Ovary (tissue), 9 donors: Measurements from ENCODE around the gene SOX6. TPM values are rescaled to one million over a fixed set of nuclear protein-coding genes. Genes with fewer than 3 reads are reported as not detected.

Experiments used
- DNase-seq, 5 donors: peaks; one replicate each; pipeline ENCODE4 v3.0.0-alpha.2; 2019 to 2020
- H3K27ac ChIP-seq, 2 donors: fragments of 200-600 bp; one replicate each; pipeline versions ENCODE4 v1.5.1 to v1.8.0; 2019 to 2022
- H3K27me3 ChIP-seq: fragments of 200-600 bp; one replicate; pipeline ENCODE4 v1.8.0; 2022
- H3K36me3 ChIP-seq: fragments of 200-600 bp; sonication (generic); one replicate; pipeline ENCODE4 v1.5.1; 2019
- H3K4me1 ChIP-seq: one replicate; pipeline ENCODE4 v1.8.1; 2013; ENCODE audit warnings: mild to moderate bottlenecking, moderate library complexity; ENCODE audit not compliant: insufficient read depth
- H3K4me3 ChIP-seq: fragments of 200-600 bp; sonication (generic); one replicate; pipeline ENCODE4 v1.5.1; 2017
- H3K9me3 ChIP-seq, 2 donors: fragments of 200-600 bp in 1 of 2; sonication (generic) in 1 of 2; one replicate each; pipeline versions ENCODE4 v1.5.1 to v1.8.1; 2013 to 2019; ENCODE audit warnings: mild to moderate bottlenecking in 1 of 2, moderate library complexity in 1 of 2
- CTCF ChIP-seq, 3 donors: fragments of 450-650 bp in 2 of 3; fragments of 200-600 bp in 1 of 3; IDR thresholded peaks; one replicate each; pipeline versions ENCODE4 v1.5.1 to v1.8.0; 2016 to 2022; ENCODE audit warnings: antibody characterized with exemption in 3 of 3, mild to moderate bottlenecking in 1 of 3
- EP300 ChIP-seq: sonication (generic); formaldehyde crosslinking; IDR thresholded peaks from one replicate; pipeline ENCODE4 v1.6.1; 2017; ENCODE audit warnings: antibody characterized with exemption
- POLR2A ChIP-seq: fragments of 450-650 bp; IDR thresholded peaks from one replicate; pipeline ENCODE4 v1.6.1; 2017; ENCODE audit warnings: antibody characterized with exemption, mild to moderate bottlenecking, moderate library complexity
- WGBS, 3 donors: extraction: QIAGEN DNeasy Blood & Tissue Kit in 1 of 3; methylation state at CpG; one replicate each; pipeline versions ENCODE4 v1.1.5 to v1.1.7; 2013 to 2017; 5-methylcytosine and 5-hydroxymethylcytosine counted together
- intact Hi-C, 4 donors: fragments of 100-400 bp; cut with DNase I; formaldehyde crosslinking; loops; one replicate each; pipeline versions ENCODE4 v1.11.0 to v1.15.1; 2022 to 2023
- polyA plus RNA-seq, 2 donors: library from polyadenylated mRNA; stranded (reverse); fragments of 200-250 nt in 1 of 2; fragments of 350-450 nt in 1 of 2; fragmentation: Illumina TruSeq in 1 of 2; extraction: RNeasy Lipid Tissue Mini Kit (QIAGEN cat#74804) in 1 of 2; gene quantifications; one replicate each; pipeline ENCODE4 v1.2.3, GENCODE V29; 2013 to 2014
- total RNA-seq, 7 donors: library from RNA; depleted of rRNA in 2 of 7; stranded (reverse); fragments of >200 nt in 2 of 7; fragmentation: NEBNext Ultra II Directional in 3 of 7; extraction: Animal tissue kit (Norgen Biotek cat#: 25700) in 3 of 7; gene quantifications; one replicate each; pipeline versions ENCODE4 v1.1.0 to v1.2.4, GENCODE V29; 2016 to 2023
- donor health status: DM: no; HTN: no; CAD: no; lungs with moderate emphysema.
- donor health status: DM: no; HTN: no; CAD: no.
- donor health status: Bipolar disorder and iron deficiency.
- donor health status: DM: yes; HTN: yes; CAD: no.
- donor health status: DM: no; HTN: no; CAD: no.
- donor health status: DM: yes; HTN: yes; CAD: no.

The SOX6 gene
- total and polyA plus RNA-seq, 9 donors: 0.61 to 29.4 (median 4.7) TPM

GRCh38 chr11:15945726-15946125 lies 410.6 kb downstream of the SOX6 start:
- Histone ChIP-seq H3K4me3 (no peak overlapping the region), H3K27ac (no peak overlapping the region), H3K27me3 (no peaks in the 10 kb centered on the region), H3K4me1 (no peaks in the 10 kb centered on the region), H3K36me3 (no peaks in the 10 kb centered on the region), H3K9me3 (no peaks in the 10 kb centered on the region)
- intact Hi-C loops: no loop called here
- no peak for DNase-seq
- TF ChIP-seq EP300 (no peak), CTCF (IDR thresholded peaks at IDR 0.05) (no peak), POLR2A (no peak)
- 94 to 96% (median 96%) methylated on average over 1 of the region's 1 CpG for WGBS, 3 donors

GRCh38 chr11:15944460-15944859 lies 411.9 kb downstream of the SOX6 start:
- TF ChIP-seq EP300: no peak
- no peak for TF ChIP-seq CTCF (IDR thresholded peaks at IDR 0.05)
- no peak for TF ChIP-seq POLR2A
- intact Hi-C loops: no loop called here
- no peaks in the 10 kb centered on the region for H3K4me1 ChIP-seq

GRCh38 chr11:15943418-15944197 lies 412.7 kb downstream of the SOX6 start:
- intact Hi-C loops: no loop called here
- no peak for TF ChIP-seq CTCF (IDR thresholded peaks at IDR 0.05)
- TF ChIP-seq POLR2A: no peak
- no peak for TF ChIP-seq EP300
- WGBS, 3 donors: 75 to 77% (median 75%) methylated on average over 7 of the region's 7 CpGs
- no peak overlapping the region for H3K27ac ChIP-seq
- no peaks in the 10 kb centered on the region for H3K4me1 ChIP-seq
- no peaks in the 10 kb centered on the region for H3K27me3 ChIP-seq
- DNase-seq: no peak
- no peak overlapping the region for H3K4me3 ChIP-seq
- H3K36me3 ChIP-seq: no peaks in the 10 kb centered on the region
- no peaks in the 10 kb centered on the region for H3K9me3 ChIP-seq

More at GRCh38 chr11:15944460-15944859, 411.9 kb downstream of the SOX6 start:
- H3K4me3 ChIP-seq: no peak overlapping the region
- no peaks in the 10 kb centered on the region for H3K36me3 ChIP-seq
- DNase-seq: no peak
- no peaks in the 10 kb centered on the region for H3K27me3 ChIP-seq
- no peak overlapping the region for H3K27ac ChIP-seq
- no peaks in the 10 kb centered on the region for H3K9me3 ChIP-seq

GRCh38 chr11:15942936-15943335 lies 413.4 kb downstream of the SOX6 start:
- WGBS, 3 donors: 91 to 97% (median 95%) methylated on average over 9 of the region's 9 CpGs
- intact Hi-C loops: no loop called here
- H3K27me3 ChIP-seq: no peaks in the 10 kb centered on the region
- no peaks in the 10 kb centered on the region for H3K9me3 ChIP-seq
- no peak for DNase-seq
- H3K4me1 ChIP-seq: no peaks in the 10 kb centered on the region
- H3K27ac ChIP-seq: no peak overlapping the region
- no peaks in the 10 kb centered on the region for H3K36me3 ChIP-seq
- H3K4me3 ChIP-seq: no peak overlapping the region
- no peak for TF ChIP-seq EP300
- no peak for TF ChIP-seq POLR2A

- no peak overlapping the region for H3K27ac ChIP-seq
- H3K9me3 ChIP-seq: no peaks in the 10 kb centered on the region
- H3K4me1 ChIP-seq: no peaks in the 10 kb centered on the region
- H3K4me3 ChIP-seq: no peak overlapping the region
- WGBS, 3 donors: 96 to 99% (median 97%) methylated on average over 7 of the region's 7 CpGs
- no peaks in the 10 kb centered on the region for H3K36me3 ChIP-seq
- H3K27me3 ChIP-seq: no peaks in the 10 kb centered on the region
- no peak for DNase-seq
- intact Hi-C loops: no loop called here
- no peak for TF ChIP-seq POLR2A
- TF ChIP-seq CTCF (IDR thresholded peaks at IDR 0.05): no peak
- TF ChIP-seq EP300: no peak
These were observed 414.2 kb downstream of the SOX6 start for GRCh38 chr11:15942126-15942525.
